GM18873 (cell line): Measurements from ENCODE around the gene TMEM72.

Experiments
- ATAC-seq: cut with Tn5 transposase; IDR thresholded peaks from one replicate; pipeline ENCODE4 v1.9.1; 2021; ENCODE audit warnings: mild to moderate bottlenecking, moderate library complexity, moderate number of reproducible peaks; ENCODE audit not compliant: unreplicated experiment, low FRiP score

TMEM72 gene

DNA sequence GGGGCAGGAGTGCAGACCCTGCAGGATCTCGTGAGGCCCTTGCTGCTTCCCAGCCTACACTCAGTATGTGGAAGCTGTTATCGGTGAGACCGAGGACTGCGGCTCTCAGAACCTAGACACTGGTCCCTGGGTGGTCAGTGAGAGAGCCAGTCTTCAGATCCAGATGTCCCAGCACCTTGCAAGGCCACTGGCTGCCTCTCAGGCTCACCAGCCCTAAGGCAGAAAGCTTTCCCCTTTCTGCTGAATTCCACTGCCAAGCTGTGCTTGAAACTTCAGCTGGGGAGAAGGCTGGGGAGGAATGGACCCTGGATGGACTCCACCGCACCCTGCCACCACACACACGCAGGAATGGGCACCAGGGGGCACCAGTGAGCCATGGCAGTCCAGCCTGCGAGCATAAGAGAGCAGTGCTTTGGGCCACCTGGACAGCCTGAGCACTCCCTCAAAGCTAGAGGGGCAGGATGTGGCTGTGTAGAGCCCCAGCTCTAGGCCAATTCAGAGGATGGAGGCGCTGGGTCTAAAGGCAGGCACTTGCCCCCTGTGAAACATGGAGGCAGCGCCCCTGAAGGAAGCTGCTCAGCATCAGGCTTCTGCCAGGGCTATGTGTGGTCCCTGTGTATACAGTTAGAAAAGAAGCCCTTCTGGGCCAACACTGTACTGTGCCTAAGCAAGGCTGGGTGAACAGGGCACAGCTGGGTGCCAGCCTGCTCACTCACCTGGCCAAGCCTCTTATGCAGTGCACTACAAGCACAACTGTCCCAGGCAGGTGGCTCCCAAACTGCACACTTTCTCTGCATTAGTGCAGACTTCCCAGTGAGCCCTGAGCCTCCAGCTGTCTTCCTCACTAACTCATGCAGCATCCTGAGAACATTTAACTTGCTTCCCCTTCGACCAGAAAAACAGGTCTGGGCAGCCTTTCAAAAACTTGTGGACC lies 21.6 kb downstream of the TMEM72 start:
- peak; percentile 91 for ATAC-seq

GRCh38 chr10:44933451-44934321 lies 22.5 kb downstream of the TMEM72 start:
- no peak for ATAC-seq

- no peak for ATAC-seq
Measured at GRCh38 chr10:44934416-44935200, 23.5 kb downstream of the TMEM72 start.

GRCh38 chr10:44935201-44935965 lies 24.2 kb downstream of the TMEM72 start:
- no peak for ATAC-seq

- ATAC-seq, result no peak
Measured at GRCh38 chr10:44935966-44936295, 24.8 kb downstream of the TMEM72 start.

- no peak for ATAC-seq
Measured at GRCh38 chr10:44936314-44936975, 25.3 kb downstream of the TMEM72 start.

GRCh38 chr10:44937196-44938005 lies 26.3 kb downstream of the TMEM72 start:
- no peak for ATAC-seq

GRCh38 chr10:44938956-44939355 lies 27.8 kb downstream of the TMEM72 start:
- no peak for ATAC-seq

DNA sequence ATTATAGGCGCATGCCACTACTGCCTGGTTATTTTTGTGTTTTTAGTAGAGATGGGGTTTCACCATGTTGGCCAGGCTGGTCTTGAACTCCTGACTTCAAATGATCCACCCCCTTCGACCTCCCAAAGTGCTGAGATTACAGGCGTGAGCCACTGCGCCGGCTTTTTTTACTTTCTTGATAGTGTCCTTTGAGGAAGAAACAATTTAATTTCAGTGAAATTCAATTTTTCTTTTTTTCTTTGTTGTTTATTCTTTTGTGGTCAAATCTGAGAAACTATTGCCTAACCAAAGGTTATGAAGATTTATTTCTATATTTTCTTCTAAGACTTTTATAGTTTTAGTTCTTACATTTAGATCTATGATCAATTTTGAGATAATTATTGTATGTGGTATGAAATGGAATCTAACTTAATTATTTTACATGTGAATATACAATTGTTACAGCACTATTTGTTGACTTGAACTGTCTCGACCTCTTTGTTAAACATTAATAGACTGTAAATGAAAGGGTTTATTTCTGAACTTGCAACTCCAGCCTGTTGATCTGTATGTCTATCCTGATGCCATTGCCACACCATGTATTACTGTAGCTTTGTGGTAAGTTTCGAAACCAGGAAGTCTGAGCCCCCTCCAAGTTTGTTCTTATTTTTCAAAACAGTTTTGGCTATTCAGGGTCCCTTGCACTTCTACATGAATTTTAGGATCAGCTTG lies 28.7 kb downstream of the TMEM72 start:
- ATAC-seq, result no peak

GRCh38 chr10:44944354-44944753 lies 33.2 kb downstream of the TMEM72 start:
- ATAC-seq, result no peak

GRCh38 chr10:44946205-44946604 lies 35.1 kb downstream of the TMEM72 start:
- no peak for ATAC-seq

DNA sequence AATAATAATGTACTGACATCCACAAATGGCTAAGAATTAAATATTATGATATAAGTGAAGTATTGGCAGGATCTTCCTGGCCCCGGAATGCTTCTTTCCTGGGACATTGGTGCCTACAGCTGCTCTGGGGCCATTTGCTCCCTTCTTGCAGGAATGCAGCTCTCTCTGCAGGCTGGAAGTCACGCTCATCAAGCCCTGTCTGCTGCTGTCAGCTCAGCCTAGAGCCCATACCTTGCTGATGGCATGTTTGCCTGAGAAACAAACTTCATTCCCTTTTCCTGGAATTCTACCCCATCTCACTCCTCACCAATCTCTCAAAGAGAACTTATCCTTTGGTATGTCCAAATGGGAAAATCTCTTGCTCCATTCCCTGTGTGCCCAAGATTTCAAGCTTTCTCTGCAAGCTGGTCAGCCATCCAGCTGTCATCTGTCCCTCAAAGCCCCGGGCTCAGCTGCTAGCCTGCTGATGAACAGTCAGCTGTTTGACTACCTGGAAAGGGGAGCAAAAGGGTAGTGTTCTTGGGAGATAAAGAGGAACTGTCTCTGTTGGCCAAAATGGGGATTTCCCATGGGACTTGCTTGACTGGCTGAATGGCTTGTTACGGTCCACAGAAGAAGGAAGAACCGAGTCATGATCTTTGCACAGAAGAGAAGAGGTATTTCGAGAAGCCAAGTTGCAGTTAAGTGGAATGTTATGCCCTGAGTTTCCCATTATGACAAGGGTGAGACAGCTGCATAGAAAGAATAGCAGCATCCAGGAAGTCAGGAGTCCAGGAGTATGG lies 36.4 kb downstream of the TMEM72 start:
- peak; percentile 46 for ATAC-seq

- ATAC-seq, result no peak
Measured at GRCh38 chr10:44948642-44949041, 37.5 kb downstream of the TMEM72 start.

DNA sequence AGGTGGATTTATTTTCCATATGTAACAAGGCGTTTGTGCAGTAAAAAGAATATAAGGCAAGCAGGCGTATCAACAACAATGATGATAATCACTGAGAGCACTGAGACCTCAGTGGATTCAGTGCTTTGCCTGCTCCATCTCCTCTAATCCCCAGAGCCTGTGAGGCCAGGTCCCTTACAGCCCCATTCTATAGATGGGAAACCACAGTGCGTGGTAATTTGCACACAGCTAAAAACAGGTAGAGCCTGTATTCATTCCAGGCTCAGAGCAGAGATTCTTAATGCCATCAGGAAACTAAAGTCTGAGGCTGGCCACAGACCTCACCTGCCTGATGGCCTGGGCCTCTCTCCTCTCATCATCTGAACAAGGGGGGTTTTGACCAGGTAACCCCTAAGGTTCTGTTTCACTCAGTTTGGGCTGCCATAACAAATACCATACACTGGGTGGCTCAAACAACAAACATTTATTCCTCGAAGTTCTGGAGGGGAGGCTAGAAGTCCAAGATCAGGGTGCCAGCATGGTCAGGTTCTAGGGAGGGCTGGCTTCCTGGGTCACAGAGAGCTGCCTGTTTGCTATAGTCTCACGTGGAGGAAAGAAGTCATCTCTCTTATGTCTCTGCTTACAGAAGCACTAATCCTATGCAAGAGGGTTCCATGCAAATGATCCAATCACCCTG lies 38.1 kb downstream of the TMEM72 start:
- no peak for ATAC-seq

DNA sequence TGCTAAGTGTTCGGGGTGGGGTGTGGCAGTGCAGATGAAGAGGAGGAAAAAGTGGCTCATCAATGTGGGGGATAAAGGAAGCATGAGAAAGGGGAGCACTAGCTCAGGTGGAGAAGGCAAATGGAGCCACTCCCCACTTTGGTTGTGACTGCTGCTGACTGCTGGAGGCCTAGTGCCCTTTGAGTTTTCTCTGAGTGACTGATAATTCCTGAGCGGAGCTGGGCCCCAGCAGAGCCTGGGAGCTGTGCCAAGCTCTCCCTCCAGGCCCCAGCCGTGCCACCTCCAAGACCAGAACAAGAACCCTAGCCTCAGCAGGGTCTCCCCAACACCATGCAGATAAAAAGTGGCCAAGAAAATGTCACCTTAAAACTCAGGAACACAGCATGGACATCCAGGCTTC lies 38.8 kb downstream of the TMEM72 start:
- no peak for ATAC-seq

- ATAC-seq, result no peak
Measured at GRCh38 chr10:44950326-44951225, 39.4 kb downstream of the TMEM72 start.
